Activated T-cell treated with anti-CD3 and anti-CD28 coated beads, Interleukin-2, amount 50 U/mL, for 24 hours (primary cell): ENCODE measurements around the gene SLC9A4.

Source experiments
- DNase-seq: peaks from one replicate; pipeline ENCODE4 v3.0.0-alpha.2; 2020
- H3K27ac Mint-ChIP-seq: 2 replicates; pipeline ENCODE4 v1.8.0; 2020; ENCODE audit warnings: mild to moderate bottlenecking, mixed read lengths
- H3K27me3 Mint-ChIP-seq: 2 replicates; pipeline ENCODE4 v1.8.0; 2020; ENCODE audit warnings: mixed read lengths
- H3K36me3 Mint-ChIP-seq: 2 replicates; pipeline ENCODE4 v1.8.0; 2020; ENCODE audit warnings: low read depth, mixed read lengths
- H3K4me1 Mint-ChIP-seq: 2 replicates; pipeline ENCODE4 v1.8.0; 2020; ENCODE audit warnings: low read depth, mixed read lengths
- H3K4me3 Mint-ChIP-seq: 2 replicates; pipeline ENCODE4 v1.8.0; 2020; ENCODE audit warnings: mild to moderate bottlenecking, moderate library complexity, mixed read lengths
- H3K9me3 Mint-ChIP-seq: 2 replicates; pipeline ENCODE4 v1.8.0; 2020; ENCODE audit warnings: mixed read lengths

The SLC9A4 gene

GRCh38 chr2:102439065-102439695 lies 33.8 kb upstream of the SLC9A4 start:
- no peak for DNase-seq
- no peak overlapping the region for H3K4me3 Mint-ChIP-seq
- no peak overlapping the region for H3K27ac Mint-ChIP-seq

GRCh38 chr2:102442967-102443828 lies 29.8 kb upstream of the SLC9A4 start:
- no peak for DNase-seq
- Mint-ChIP-seq H3K27ac (peak overlapping the region; percentile 73), H3K36me3 (peaks cover 20% of the 10 kb centered on the region), H3K27me3 (no peaks in the 10 kb centered on the region), H3K9me3 (no peaks in the 10 kb centered on the region), H3K4me1 (peaks cover 13% of the 10 kb centered on the region), H3K4me3 (no peak overlapping the region)

More at GRCh38 chr2:102439065-102439695, 33.8 kb upstream of the SLC9A4 start:
- no peaks in the 10 kb centered on the region for H3K9me3 Mint-ChIP-seq
- peaks cover 9% of the 10 kb centered on the region for H3K36me3 Mint-ChIP-seq
- no peaks in the 10 kb centered on the region for H3K27me3 Mint-ChIP-seq
- H3K4me1 Mint-ChIP-seq, result peaks cover 33% of the 10 kb centered on the region

- H3K27me3 Mint-ChIP-seq, result no peaks in the 10 kb centered on the region
- no peaks in the 10 kb centered on the region for H3K9me3 Mint-ChIP-seq
- peaks cover 14% of the 10 kb centered on the region for H3K4me1 Mint-ChIP-seq
These were observed 28.8 kb upstream of the SLC9A4 start for GRCh38 chr2:102444233-102444632.

GRCh38 chr2:102446936-102447335 lies 26.1 kb upstream of the SLC9A4 start:
- H3K9me3 Mint-ChIP-seq, result no peaks in the 10 kb centered on the region
- peaks cover 14% of the 10 kb centered on the region for H3K4me1 Mint-ChIP-seq
- no peak for DNase-seq
- no peak overlapping the region for H3K4me3 Mint-ChIP-seq
- H3K36me3 Mint-ChIP-seq, result peaks cover 41% of the 10 kb centered on the region
- H3K27me3 Mint-ChIP-seq, result no peaks in the 10 kb centered on the region
- no peak overlapping the region for H3K27ac Mint-ChIP-seq

More at GRCh38 chr2:102444233-102444632, 28.8 kb upstream of the SLC9A4 start:
- Mint-ChIP-seq H3K36me3 (peaks cover 23% of the 10 kb centered on the region), H3K4me3 (no peak overlapping the region), H3K27ac (no peak overlapping the region)
- DNase-seq, result no peak

GRCh38 chr2:102449370-102449974 lies 23.6 kb upstream of the SLC9A4 start:
- Mint-ChIP-seq H3K27me3 (no peaks in the 10 kb centered on the region), H3K36me3 (peaks cover 49% of the 10 kb centered on the region), H3K9me3 (no peaks in the 10 kb centered on the region), H3K4me3 (no peak overlapping the region), H3K4me1 (peaks cover 11% of the 10 kb centered on the region), H3K27ac (no peak overlapping the region)
- peak; percentile 76 for DNase-seq

- H3K27me3 Mint-ChIP-seq, result no peaks in the 10 kb centered on the region
- H3K4me1 Mint-ChIP-seq, result peaks cover 15% of the 10 kb centered on the region
- H3K9me3 Mint-ChIP-seq, result peaks cover 7% of the 10 kb centered on the region
- peaks cover 37% of the 10 kb centered on the region for H3K36me3 Mint-ChIP-seq
- no peak overlapping the region for H3K4me3 Mint-ChIP-seq
- DNase-seq, result no peak
- no peak overlapping the region for H3K27ac Mint-ChIP-seq
These were observed 21.1 kb upstream of the SLC9A4 start for GRCh38 chr2:102451968-102452367.

GRCh38 chr2:102453501-102453900 lies 19.5 kb upstream of the SLC9A4 start:
- Mint-ChIP-seq H3K27ac (no peak overlapping the region), H3K27me3 (no peaks in the 10 kb centered on the region), H3K9me3 (peaks cover 7% of the 10 kb centered on the region), H3K4me3 (no peak overlapping the region), H3K36me3 (peaks cover 26% of the 10 kb centered on the region), H3K4me1 (peaks cover 15% of the 10 kb centered on the region)
- DNase-seq, result no peak

- no peak overlapping the region for H3K27ac Mint-ChIP-seq
- H3K27me3 Mint-ChIP-seq, result no peaks in the 10 kb centered on the region
- peaks cover 13% of the 10 kb centered on the region for H3K4me1 Mint-ChIP-seq
- peaks cover 20% of the 10 kb centered on the region for H3K36me3 Mint-ChIP-seq
- DNase-seq, result no peak
- H3K4me3 Mint-ChIP-seq, result no peak overlapping the region
- H3K9me3 Mint-ChIP-seq, result peaks cover 7% of the 10 kb centered on the region
These were observed 17.9 kb upstream of the SLC9A4 start for GRCh38 chr2:102455061-102455670.

GRCh38 chr2:102460467-102460866 lies 12.6 kb upstream of the SLC9A4 start:
- Mint-ChIP-seq H3K27ac (no peak overlapping the region), H3K4me3 (no peak overlapping the region), H3K27me3 (peaks cover 9% of the 10 kb centered on the region), H3K4me1 (no peaks in the 10 kb centered on the region), H3K36me3 (no peaks in the 10 kb centered on the region), H3K9me3 (peaks cover 6% of the 10 kb centered on the region)
- no peak for DNase-seq

- peaks cover 9% of the 10 kb centered on the region for H3K27me3 Mint-ChIP-seq
- H3K36me3 Mint-ChIP-seq, result no peaks in the 10 kb centered on the region
- H3K4me3 Mint-ChIP-seq, result no peak overlapping the region
- no peak for DNase-seq
- no peak overlapping the region for H3K27ac Mint-ChIP-seq
- H3K9me3 Mint-ChIP-seq, result no peaks in the 10 kb centered on the region
- no peaks in the 10 kb centered on the region for H3K4me1 Mint-ChIP-seq
These were observed 11.8 kb upstream of the SLC9A4 start for GRCh38 chr2:102461188-102461587.

GRCh38 chr2:102463160-102463559 lies 9.9 kb upstream of the SLC9A4 start:
- no peaks in the 10 kb centered on the region for H3K4me1 Mint-ChIP-seq
- DNase-seq, result no peak
- H3K27ac Mint-ChIP-seq, result no peak overlapping the region
- H3K4me3 Mint-ChIP-seq, result no peak overlapping the region
- H3K27me3 Mint-ChIP-seq, result peaks cover 9% of the 10 kb centered on the region
- H3K9me3 Mint-ChIP-seq, result peaks cover 2% of the 10 kb centered on the region
- H3K36me3 Mint-ChIP-seq, result no peaks in the 10 kb centered on the region

GRCh38 chr2:102470168-102470567 lies 2.9 kb upstream of the SLC9A4 start:
- Mint-ChIP-seq H3K4me1 (no peaks in the 10 kb centered on the region), H3K9me3 (peaks cover 10% of the 10 kb centered on the region), H3K27me3 (peaks cover 28% of the 10 kb centered on the region), H3K27ac (no peak overlapping the region), H3K4me3 (no peak overlapping the region), H3K36me3 (no peaks in the 10 kb centered on the region)
- DNase-seq, result no peak

- no peak for DNase-seq
- Mint-ChIP-seq H3K36me3 (no peaks in the 10 kb centered on the region), H3K9me3 (peaks cover 8% of the 10 kb centered on the region), H3K27me3 (peaks cover 36% of the 10 kb centered on the region), H3K4me1 (no peaks in the 10 kb centered on the region), H3K4me3 (no peak overlapping the region), H3K27ac (no peak overlapping the region)
These were observed 605 bp downstream of the SLC9A4 start for GRCh38 chr2:102473631-102474030.

GRCh38 chr2:102474785-102475184 lies 1.8 kb downstream of the SLC9A4 start:
- no peak for DNase-seq
- peaks cover 9% of the 10 kb centered on the region for H3K4me1 Mint-ChIP-seq
- H3K9me3 Mint-ChIP-seq, result peaks cover 3% of the 10 kb centered on the region
- no peak overlapping the region for H3K4me3 Mint-ChIP-seq
- H3K36me3 Mint-ChIP-seq, result no peaks in the 10 kb centered on the region
- H3K27me3 Mint-ChIP-seq, result peaks cover 36% of the 10 kb centered on the region
- H3K27ac Mint-ChIP-seq, result no peak overlapping the region
